Measurements from ENCODE around the gene SORBS2.

Gene SORBS2

DNA sequence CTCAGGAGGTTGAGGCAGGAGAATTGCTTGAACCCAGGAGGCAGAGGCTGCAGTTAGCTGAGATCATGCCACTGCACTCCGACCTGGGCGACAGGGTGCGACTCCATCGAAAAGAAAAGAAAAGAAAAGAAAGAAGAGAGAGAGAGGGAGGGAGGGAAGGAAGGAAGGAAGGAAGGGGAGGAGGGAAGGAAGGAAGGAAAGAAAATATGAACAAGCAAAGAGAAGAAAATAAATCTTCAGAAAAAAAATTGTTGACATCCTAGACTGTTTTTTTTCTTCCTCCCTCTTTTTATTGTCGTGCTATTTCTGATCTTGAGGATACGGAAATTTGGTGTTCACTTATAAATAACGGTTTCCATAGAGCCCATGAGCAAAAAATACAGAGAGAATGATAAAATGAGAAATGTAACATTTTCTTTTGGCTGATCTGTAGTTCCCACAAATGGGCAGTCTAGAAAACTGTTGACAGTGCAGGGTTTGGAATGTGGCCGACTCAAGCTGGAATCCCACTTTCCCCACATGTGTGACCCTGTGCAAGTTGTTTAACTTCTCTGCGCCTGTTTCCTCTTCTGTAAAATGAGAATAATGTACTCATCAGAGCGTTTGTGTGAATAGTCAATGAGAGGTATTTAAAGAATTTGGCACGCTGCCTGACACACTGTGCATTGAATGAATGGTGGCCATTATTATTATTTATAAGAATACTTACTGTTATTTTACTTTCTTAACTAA lies 19.4 kb downstream of the SORBS2 start:
- DNase-seq (ENCODE audit: low spot score), result no peak

DNA sequence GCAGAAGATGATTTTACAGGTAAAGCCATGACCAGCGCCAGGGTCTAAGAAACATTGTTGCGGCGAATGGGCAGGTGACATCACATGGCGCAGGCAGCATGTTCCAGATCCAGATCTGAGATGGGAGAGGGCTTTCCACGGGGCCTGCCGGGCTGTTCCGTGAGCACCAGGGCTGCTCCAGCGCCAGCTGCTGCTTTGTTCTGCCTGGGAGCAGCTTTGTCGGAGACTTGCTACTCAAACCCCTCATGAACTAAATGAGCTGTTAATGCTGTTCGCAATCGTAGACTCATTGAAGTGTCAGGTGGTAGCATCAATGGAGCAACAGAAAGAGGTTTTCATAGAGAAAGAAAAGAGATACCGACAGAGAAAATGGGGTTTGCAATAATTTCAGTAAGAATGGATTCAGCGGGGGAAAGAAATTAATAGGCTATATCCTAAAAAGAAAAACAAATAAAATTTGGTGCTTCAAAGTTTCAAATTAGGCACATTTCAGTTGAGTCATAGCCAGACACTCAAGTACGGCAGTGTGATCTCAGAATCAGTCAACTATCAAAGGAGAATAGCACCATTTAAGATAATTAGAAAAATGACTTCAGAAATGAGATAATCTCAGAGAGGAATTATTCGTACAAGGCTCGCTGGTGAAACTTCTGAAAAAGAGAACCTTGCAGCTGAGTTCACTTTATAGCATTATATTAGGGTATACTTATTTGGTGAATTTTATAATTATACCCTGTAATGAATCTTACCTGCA lies 23.9 kb downstream of the SORBS2 start:
- no peak for DNase-seq (ENCODE audit: low spot score)
- TF ChIP-seq CTCF (IDR thresholded peaks at IDR 0.05; ENCODE audit: extremely low read depth, missing control alignments), result no peak

More for the DNA sequence above, 19.4 kb downstream of the SORBS2 start:
- no peak for TF ChIP-seq CTCF (IDR thresholded peaks at IDR 0.05; ENCODE audit: extremely low read depth, missing control alignments)

DNA sequence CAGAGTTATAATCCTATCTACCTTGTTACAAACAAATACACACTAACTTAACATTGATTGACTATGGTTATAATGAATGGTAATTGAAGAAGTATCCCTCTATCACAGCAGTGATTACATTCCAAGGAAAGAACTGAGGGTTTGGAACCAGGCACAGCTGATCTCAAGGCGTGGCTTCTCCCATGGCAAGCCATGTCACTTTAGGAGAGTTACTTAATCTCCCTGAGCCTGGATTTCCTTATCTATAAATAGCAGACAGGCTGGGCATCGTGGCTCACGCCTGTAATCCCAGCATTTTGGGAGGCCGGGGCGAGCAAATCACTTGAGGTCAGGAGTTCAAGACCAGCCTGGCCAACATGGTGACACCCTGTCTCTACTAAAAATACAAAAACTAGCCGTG lies 25.6 kb downstream of the SORBS2 start:
- no peak for TF ChIP-seq CTCF (IDR thresholded peaks at IDR 0.05; ENCODE audit: extremely low read depth, missing control alignments)

GRCh38 chr4:185783574-185783973 lies 28.4 kb downstream of the SORBS2 start:
- no peak for TF ChIP-seq CTCF (IDR thresholded peaks at IDR 0.05; ENCODE audit: extremely low read depth, missing control alignments)
- DNase-seq (ENCODE audit: low spot score), result no peak

More for the DNA sequence above, 25.6 kb downstream of the SORBS2 start:
- DNase-seq (ENCODE audit: low spot score), result no peak

GRCh38 chr4:185782523-185782922 lies 29.5 kb downstream of the SORBS2 start:
- DNase-seq (ENCODE audit: low spot score), result no peak
- no peak for TF ChIP-seq CTCF (IDR thresholded peaks at IDR 0.05; ENCODE audit: extremely low read depth, missing control alignments)

GRCh38 chr4:185781555-185782215 lies 30.3 kb downstream of the SORBS2 start:
- no peak for DNase-seq (ENCODE audit: low spot score)
- TF ChIP-seq CTCF (IDR thresholded peaks at IDR 0.05; ENCODE audit: extremely low read depth, missing control alignments), result no peak

DNA sequence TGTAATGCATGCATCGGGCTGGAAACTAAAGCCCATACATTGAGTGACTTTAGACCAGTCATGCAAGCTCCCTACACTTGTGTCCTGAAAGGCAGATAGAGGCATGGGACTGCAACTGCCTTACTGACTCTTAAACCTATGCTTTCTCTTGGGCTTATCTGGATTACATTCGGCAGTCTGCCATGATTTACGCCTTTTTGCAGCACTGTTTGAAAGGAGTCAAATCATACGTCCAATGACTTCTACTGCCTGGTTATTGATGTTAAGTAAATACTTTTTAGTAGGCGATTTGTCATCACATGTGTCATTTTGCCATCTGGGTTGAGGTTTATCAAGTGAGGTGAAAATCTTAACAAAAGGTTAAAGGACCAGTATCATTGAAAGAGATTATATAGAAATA lies 31.5 kb downstream of the SORBS2 start:
- DNase-seq (ENCODE audit: low spot score), result no peak
- no peak for TF ChIP-seq CTCF (IDR thresholded peaks at IDR 0.05; ENCODE audit: extremely low read depth, missing control alignments)
